ENCODE data around the gene GHDC.

DNA sequence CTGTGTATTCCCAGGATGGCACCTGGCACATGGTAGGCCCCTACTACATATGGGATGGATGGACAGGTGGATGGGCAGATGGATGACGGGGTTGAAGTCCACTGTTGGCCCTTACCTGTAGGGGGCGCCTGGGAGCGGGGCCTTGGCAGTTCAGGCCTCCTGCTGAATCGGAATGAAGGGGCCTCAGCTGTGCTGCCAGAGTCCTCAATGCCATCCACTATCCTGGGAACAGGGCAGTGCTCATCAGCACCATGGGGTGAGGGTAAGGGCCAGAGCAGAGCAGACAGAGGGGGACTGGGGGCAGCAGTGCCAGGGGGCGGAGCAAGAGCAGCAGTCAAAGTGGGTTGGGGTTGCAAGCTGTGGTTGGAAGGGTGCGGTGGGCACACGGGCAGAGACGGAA lies 31.2 kb downstream of the GHDC start:
- TF ChIP-seq EZH2 (IDR thresholded peaks at IDR 0.05; ENCODE audit: borderline replicate concordance, insufficient read depth, low read length, poor library complexity, severe bottlenecking) (no peak), RAD21 (conservative IDR thresholded peaks at IDR 0.05) (no peak), MXI1 (conservative IDR thresholded peaks at IDR 0.05; ENCODE audit: poor library complexity, severe bottlenecking) (no peak), EP300 (conservative IDR thresholded peaks at IDR 0.05; ENCODE audit: poor library complexity, severe bottlenecking) (no peak), TAF1 (IDR thresholded peaks at IDR 0.05; ENCODE audit: low read depth) (no peak), POLR2AphosphoS5 (IDR thresholded peaks at IDR 0.05) (no peak)
- TF ChIP-seq, protein P1, sequence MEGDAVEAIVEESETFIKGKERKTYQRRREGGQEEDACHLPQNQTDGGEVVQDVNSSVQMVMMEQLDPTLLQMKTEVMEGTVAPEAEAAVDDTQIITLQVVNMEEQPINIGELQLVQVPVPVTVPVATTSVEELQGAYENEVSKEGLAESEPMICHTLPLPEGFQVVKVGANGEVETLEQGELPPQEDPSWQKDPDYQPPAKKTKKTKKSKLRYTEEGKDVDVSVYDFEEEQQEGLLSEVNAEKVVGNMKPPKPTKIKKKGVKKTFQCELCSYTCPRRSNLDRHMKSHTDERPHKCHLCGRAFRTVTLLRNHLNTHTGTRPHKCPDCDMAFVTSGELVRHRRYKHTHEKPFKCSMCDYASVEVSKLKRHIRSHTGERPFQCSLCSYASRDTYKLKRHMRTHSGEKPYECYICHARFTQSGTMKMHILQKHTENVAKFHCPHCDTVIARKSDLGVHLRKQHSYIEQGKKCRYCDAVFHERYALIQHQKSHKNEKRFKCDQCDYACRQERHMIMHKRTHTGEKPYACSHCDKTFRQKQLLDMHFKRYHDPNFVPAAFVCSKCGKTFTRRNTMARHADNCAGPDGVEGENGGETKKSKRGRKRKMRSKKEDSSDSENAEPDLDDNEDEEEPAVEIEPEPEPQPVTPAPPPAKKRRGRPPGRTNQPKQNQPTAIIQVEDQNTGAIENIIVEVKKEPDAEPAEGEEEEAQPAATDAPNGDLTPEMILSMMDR (IDR thresholded peaks at IDR 0.05; ENCODE audit: poor library complexity, severe bottlenecking), result no peak
- TF ChIP-seq, protein P2, sequence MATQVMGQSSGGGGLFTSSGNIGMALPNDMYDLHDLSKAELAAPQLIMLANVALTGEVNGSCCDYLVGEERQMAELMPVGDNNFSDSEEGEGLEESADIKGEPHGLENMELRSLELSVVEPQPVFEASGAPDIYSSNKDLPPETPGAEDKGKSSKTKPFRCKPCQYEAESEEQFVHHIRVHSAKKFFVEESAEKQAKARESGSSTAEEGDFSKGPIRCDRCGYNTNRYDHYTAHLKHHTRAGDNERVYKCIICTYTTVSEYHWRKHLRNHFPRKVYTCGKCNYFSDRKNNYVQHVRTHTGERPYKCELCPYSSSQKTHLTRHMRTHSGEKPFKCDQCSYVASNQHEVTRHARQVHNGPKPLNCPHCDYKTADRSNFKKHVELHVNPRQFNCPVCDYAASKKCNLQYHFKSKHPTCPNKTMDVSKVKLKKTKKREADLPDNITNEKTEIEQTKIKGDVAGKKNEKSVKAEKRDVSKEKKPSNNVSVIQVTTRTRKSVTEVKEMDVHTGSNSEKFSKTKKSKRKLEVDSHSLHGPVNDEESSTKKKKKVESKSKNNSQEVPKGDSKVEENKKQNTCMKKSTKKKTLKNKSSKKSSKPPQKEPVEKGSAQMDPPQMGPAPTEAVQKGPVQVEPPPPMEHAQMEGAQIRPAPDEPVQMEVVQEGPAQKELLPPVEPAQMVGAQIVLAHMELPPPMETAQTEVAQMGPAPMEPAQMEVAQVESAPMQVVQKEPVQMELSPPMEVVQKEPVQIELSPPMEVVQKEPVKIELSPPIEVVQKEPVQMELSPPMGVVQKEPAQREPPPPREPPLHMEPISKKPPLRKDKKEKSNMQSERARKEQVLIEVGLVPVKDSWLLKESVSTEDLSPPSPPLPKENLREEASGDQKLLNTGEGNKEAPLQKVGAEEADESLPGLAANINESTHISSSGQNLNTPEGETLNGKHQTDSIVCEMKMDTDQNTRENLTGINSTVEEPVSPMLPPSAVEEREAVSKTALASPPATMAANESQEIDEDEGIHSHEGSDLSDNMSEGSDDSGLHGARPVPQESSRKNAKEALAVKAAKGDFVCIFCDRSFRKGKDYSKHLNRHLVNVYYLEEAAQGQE (IDR thresholded peaks at IDR 0.05; ENCODE audit: borderline replicate concordance), result no peak

All from neural cell (in vitro differentiated cells).